Fibroblast of lung (primary cell): ENCODE data around the gene SPAG7.

Source experiments
- CTCF ChIP-seq, 2 donors: IDR thresholded peaks in 1 of 2; conservative IDR thresholded peaks in 1 of 2; 1 replicate in 1 of 2; 2 replicates in 1 of 2; pipeline ENCODE4 v1.5.1; 2011 to 2012; ENCODE audit warnings: low read length in 2 of 2, control low read depth in 1 of 2, inconsistent platforms in 1 of 2, low read depth in 1 of 2, mild to moderate bottlenecking in 1 of 2
- EZH2 ChIP-seq: IDR thresholded peaks from 2 replicates; pipeline ENCODE4 v1.5.1; 2012; ENCODE audit warnings: low read length, control low read depth, mild to moderate bottlenecking; ENCODE audit errors: missing control alignments

GRCh38 chr17:4948931-4949320 is 18.7 kb downstream of the SPAG7 start:
- TF ChIP-seq CTCF (conservative IDR thresholded peaks at IDR 0.05 in 1 of 2, IDR thresholded peaks at IDR 0.05 in 1 of 2; ENCODE audit: low read depth in 1 of 2, low read length in 2 of 2) (no peak), EZH2 (no peak)
